Measurements from ENCODE around the gene MSL3B.

DNA sequence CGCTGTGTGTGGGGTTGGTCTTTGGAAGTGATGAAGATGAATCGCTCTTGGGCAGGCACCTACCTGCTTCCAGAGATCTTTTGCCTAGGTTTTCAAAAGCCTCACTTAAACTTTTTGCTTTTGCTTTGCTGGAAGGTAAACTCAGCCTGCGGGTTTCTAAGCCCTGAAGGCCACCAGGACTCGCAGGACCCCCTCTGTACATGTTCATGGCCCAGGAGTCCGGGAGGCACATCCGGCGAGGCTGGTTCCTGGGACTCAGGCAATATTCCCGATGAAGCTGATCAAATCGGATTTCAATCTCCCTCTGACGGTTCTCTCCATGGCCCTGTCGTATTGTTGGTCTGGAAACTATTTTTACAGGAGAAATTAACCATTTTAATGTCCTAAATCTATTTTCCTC lies 27.0 kb downstream of the MSL3B start:
- TF ChIP-seq CTCF (IDR thresholded peaks at IDR 0.05; ENCODE audit: insufficient read depth, low read length) (no peak), GABPA (IDR thresholded peaks at IDR 0.05; ENCODE audit: low read depth) (no peak), POLR2AphosphoS5 (IDR thresholded peaks at IDR 0.05; ENCODE audit: low read depth) (no peak), SPI1 (IDR thresholded peaks at IDR 0.05; ENCODE audit: borderline replicate concordance, low read depth) (no peak)
- TF ChIP-seq, protein P1, sequence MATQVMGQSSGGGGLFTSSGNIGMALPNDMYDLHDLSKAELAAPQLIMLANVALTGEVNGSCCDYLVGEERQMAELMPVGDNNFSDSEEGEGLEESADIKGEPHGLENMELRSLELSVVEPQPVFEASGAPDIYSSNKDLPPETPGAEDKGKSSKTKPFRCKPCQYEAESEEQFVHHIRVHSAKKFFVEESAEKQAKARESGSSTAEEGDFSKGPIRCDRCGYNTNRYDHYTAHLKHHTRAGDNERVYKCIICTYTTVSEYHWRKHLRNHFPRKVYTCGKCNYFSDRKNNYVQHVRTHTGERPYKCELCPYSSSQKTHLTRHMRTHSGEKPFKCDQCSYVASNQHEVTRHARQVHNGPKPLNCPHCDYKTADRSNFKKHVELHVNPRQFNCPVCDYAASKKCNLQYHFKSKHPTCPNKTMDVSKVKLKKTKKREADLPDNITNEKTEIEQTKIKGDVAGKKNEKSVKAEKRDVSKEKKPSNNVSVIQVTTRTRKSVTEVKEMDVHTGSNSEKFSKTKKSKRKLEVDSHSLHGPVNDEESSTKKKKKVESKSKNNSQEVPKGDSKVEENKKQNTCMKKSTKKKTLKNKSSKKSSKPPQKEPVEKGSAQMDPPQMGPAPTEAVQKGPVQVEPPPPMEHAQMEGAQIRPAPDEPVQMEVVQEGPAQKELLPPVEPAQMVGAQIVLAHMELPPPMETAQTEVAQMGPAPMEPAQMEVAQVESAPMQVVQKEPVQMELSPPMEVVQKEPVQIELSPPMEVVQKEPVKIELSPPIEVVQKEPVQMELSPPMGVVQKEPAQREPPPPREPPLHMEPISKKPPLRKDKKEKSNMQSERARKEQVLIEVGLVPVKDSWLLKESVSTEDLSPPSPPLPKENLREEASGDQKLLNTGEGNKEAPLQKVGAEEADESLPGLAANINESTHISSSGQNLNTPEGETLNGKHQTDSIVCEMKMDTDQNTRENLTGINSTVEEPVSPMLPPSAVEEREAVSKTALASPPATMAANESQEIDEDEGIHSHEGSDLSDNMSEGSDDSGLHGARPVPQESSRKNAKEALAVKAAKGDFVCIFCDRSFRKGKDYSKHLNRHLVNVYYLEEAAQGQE (IDR thresholded peaks at IDR 0.05; ENCODE audit: insufficient replicate concordance, low read depth) = no peak
